ENCODE results near the gene CCDC78.
"Not testable (repeated sequence)": the region's sequence is repeated elsewhere in the genome, so short reads cannot be mapped to it uniquely, and the experiment has no call there.

Gene CCDC78

DNA sequence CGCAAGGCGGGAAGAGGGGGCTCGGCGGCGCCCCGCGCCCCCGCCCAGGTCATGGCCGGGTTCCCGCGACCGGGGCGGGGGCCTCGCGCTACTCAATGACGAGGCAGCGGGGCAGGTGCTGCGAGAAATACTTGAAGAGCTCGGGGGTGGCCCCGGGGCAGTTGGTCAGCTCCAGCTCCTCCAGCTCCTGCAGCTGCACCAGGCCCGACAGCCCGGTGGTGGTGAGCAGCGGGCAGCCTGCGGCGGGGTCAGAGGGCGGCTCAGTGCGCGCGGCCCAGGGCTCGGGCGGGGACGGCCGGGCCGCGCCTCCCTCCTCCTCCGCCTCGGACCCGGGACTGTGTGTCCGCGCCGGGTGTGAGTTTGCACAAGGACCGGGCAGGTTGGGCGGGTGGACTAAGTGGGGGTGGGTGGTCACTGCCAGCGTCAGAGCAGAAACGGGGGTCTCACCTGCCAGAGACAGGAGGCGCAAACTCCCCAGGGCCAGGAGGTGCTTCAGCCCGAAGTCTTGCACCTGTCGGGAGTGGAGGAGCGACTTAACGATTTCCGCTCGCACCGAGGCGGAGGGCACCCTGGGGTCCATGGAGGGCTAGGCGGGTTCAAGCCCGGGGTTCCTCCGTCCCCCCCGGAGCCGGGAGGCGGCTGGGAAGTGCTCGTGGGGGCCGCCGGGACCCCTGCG is 31.9 kb downstream of the CCDC78 start:
- no peak for DNase-seq (ENCODE audit: low read depth in 2 of 2)

DNA sequence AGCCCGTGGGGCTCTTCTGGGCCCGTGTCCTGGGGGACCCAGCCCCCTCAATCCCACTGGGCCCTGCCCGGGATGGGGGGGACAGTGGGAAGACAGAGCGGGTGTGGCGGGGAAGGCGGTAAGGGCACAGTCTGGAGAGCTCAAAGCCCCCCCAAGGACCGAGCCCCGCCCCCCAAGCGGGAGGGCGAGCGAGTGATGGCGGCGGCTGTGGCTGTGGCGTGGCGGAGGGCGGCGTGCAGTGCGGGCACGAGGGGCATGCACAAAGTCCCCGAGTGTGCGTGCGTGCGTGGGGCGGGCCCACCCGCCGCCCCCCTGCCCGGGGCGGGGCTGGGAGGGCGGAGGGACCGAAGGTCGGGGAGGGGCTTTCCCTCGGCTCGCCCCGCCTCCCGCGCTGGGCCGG is 32.5 kb downstream of the CCDC78 start:
- DNase-seq (ENCODE audit: low read depth in 2 of 2), result no peak

DNA sequence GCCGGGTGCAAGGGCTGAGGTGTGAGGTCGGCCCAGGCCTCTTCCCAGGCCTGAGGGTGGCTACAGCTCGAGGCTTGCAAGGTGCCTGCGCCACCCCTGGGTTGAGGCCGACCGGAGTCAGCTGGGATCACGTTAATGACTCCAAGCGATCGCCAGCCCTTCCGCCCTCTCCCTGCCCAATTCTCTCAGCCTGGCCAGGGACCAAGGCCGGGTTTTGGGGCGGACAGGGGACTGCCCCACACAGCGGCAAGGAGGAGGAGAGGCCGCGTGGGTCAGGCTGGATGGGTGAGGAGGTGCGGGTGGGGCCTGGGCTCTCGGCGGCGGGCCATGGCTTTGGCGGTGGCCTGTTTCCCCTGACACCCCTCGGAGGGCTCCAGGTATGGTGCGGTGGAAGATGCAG is 32.9 kb downstream of the CCDC78 start:
- no peak for DNase-seq (ENCODE audit: low read depth in 2 of 2)

DNA sequence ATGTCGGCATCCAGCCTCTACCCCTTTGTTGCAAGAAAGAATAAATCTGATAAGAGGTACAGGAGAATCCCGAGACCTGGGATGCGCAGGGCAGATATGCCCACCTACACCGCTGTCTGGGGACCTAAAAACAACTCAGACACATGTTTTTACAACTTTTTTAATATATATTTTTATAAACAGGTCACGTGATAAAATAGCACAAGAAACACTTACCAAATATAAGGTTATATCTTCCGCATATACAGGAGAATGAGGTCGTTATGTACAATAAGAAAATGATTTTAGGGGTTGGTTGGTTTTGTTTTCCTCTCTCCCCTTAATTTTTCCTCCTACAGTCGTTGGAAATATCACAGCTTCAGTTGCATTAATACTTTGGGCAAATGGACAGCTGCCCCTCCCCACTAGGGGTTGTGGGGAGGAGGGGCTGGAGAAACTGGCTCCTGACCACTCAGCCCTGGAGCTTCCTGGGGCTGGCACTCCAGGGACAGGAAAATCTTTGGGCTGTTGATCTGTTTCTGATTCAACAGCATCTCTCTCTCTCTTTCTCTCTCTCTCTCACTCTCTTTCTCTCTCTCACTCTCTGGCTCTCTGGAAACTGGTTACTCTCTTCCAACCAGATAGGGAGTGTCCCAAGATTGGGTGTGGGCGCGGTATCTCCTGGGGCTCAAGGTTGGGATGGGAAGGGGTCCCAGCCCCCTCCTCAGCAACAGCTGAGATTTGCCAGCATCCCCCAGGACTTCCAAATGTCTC is 33.7 kb downstream of the CCDC78 start:
- no peak for DNase-seq (ENCODE audit: low read depth in 2 of 2)

DNA sequence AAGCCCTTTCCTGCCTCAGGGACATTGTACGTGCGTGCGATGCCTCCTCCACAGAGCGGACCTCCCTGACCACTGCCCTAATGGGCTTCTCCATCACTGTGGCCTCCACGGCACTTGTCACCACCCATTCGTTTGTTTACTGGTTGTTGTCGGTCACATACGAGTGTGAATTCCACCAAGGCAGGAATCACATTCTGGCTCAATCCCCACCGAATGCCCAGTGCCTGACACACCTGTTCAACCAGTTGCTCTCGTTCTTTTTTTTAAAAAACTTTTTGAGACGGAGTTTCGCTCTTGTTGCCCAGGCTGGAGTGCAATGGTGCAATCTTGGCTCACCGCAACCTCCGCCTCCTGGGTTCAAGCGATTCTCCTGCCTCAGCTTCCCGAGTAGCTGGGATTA is 35.0 kb downstream of the CCDC78 start:
- not testable (repeated sequence) for DNase-seq (ENCODE audit: low read depth in 2 of 2)

DNA sequence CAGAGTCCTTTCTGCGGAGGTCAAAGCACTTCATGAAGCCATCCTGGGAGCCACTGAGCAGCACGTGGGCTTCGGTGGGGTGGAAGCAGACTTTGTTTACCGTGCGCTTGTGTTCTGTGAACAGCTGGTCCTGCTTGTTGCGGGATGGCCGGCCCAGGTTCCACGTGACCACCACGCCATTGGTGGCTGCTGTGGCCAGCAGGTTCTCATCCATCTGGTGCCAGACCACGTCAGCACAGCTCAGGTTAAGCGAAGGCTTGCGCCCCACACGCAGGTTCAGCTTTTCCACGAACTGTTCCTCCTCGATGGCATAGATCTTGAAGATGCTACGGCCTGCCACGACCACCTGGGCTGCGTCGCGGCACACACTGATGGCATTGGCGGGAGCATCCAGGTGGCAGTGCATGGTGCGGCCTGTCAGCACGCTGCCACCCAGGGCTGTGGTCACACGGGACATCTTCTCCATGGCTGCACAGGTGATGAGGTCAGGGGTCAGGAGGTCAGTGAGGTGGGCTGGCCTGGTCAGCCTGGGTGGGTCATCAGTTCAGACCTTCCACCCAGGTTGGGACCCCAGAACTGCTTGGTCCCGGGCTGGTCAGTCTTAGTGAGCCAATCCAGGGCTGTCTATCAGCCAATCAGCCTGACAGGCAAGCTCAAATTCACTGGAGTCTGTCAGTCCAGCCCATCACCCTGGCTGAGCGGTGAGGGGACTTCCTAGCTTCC is 36.9 kb downstream of the CCDC78 start:
- DNase-seq (ENCODE audit: low read depth in 2 of 2), result no peak

DNA sequence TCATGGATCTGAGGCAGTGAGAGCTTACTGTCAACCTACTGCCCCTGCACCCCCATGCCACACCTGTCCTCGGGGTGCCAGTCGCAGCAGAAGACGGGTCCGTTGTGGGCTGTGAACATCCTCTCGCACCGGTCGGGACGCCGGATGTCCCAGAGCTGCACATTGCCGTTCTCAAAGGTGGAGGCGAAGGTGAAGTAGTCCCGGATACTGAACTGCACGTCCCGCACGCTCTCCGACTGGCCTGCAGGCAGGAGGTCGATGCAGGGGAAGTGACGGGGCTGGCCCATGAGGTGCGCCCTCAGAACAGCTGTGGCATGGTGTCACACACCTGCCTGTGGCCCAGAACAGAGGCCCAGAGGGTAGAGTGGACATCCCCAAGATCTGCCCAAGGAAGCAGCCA is 38.7 kb downstream of the CCDC78 start:
- no peak for DNase-seq (ENCODE audit: low read depth in 2 of 2)

DNA sequence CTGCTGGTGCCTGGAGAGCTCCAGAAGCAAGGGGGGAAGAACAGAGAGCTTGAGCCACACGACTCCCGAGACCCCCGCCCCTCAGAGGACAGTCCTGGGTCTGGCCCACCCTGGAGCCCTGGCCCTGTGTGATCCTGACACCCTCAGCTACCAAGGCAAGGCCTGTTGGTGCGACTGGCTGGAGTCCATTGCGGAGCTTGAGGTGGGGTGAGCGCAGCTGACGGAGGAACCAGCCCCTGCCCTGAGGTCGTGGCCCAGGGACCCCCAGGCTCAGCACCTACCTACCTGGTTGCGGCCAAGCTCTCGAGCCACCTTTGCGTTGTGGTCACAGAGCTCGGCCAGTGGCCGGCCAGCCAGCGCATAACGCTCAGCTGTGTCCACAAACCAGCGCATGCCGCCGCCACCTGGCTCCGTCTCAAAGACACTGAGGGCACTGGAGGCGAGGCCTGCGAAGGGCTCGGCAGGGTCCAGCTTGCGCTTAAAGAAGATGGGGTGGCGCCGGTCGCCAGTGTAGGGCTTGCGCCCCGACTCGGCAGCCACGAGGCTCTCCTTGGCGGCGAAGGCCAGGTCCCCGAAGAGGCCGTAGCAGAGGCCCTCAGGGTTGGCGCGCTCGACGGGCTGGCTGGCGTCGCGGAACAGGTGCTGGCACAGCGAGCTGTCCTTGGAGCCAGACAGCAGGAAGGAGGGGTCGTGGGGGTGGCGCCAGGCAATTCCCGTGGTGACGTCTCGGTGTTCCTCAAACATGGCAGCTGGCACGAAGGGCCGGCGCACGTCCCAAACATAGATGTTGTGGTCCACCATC is 39.6 kb downstream of the CCDC78 start:
- DNase-seq (ENCODE audit: low read depth in 2 of 2), result no peak

DNA sequence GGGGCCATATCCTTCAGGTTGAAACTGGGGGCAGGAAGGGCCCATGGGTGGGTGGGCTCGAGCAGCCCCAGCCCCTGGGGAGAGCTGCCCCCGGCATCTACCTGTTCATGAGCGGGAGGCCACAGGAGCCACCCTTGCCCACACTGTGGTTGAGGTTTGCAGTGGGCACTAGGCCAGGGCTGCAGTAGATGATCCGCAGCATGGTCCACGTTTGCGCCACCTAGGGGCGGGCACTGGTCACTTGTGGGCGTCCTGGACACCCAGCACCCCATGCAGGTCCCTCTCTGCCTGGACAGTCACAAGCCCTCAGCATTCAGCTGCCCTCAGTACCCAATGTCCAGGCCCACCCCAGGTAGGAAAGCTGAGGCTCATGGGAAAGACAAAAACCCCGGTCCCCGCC is 40.3 kb downstream of the CCDC78 start:
- no peak for DNase-seq (ENCODE audit: low read depth in 2 of 2)

DNA sequence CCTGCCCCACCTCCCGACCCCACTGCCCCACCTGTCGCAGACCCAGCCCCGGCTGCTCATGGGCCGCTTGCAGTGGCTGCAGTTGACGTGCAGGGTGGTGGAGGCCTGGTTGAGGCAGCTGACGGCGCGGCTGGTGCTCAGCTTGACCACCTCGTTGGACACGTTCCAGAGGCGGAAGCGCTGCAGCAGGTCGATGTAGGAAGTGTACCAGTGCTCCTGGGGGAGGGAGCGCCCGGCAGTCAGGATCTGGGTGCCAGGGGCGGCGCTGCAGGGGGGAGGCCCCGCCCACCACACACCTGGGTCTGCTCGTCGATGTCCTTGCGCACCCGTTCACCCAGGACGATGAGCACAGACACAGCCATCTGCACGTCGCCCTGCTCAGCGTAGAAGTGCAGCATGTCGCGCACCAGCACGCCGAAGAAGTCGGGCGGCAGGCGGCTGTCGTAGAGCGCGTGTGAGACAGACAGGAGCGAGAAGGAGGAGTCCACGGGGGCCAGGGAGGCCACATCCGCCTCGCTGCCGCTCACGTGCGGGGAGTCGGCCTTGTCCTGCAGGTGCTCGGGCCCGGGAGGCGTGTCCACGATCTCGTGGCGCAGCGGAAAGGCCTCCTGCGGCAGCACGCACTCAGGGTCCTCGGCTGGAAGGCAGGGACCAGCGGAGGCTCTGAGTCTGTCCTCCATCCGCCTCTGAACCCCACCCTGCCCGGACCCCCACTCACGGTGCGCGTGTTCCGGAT is 41.1 kb downstream of the CCDC78 start:
- DNase-seq (ENCODE audit: low read depth in 2 of 2), result no peak

DNA sequence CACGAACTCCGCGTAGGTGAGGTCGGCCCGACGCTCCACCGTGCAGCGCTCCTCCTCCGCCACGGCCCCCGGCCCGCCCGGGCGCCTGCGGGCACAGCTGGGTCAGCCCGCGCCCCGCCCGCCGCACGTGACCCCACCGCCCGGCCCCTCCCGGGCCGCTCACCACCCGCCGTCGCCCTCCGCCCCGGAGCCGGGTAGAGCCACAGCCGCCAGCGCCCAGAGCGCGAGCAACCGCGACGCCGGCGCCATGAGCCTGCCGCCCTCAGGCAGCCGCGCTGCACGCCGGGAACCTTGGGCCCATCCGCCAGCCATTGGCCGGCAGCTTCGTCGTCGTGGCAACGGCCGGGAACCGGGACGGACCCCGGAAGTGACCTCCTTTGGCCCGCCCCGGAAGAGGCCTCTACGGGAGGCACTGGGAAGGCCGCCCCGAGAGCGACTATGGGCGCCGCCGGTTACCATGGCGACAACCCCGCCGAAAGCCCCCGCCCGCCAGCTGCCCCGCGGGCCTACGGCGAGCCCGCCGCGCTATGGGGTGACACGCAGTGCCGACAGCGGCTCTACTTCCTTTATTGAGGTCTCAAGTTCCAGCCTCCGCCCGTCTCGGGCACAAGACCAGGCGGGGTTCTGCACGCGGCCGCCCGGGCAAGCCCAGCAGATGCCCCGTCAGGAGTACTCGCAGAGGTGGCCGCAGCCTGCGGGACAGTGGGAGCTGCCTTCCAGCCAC is 42.0 kb downstream of the CCDC78 start, which contains the start of gene JMJD8:
Gene JMJD8, minus strand, starts transcription at position 264 of the 724 bp plus-strand sequence. Its CDS starts 15 bp downstream, at position 249.
- DNase-seq (ENCODE audit: low read depth in 2 of 2), result peak; percentile 91 to 98

DNA sequence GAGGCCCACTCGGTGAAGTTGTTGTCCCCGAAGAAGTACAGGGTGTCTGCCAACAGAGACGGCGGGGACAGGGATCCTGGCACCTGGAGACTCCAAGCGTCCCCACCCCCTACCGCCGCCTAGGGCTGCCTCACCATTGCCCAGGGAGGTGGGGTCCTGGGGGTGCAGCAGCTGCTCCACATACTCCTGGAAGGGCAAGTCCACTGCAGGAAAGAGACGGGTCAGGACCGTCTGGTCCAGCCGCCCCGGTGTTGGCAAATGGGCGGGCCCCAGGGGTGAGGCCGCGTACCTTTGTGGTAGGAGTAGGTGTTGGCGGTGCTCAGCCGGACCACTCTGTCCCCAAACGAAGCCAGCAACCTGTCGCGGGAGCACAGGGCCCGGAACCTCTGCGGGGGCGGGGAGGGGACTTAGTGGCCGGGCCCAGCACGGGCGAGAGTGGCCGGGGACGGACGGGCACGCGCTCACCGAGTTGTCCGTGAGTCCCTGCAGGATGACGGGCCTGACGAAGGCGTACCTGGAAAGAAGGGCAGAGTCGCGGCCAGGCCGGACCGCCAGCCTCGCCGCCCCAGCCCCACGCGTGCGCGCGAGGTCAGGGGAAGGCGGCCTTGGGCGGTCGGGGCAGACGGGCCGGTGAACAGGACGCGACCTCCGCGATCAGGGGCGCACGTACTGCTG is 42.7 kb downstream of the CCDC78 start:
- DNase-seq (ENCODE audit: low read depth in 2 of 2), result no peak

DNA sequence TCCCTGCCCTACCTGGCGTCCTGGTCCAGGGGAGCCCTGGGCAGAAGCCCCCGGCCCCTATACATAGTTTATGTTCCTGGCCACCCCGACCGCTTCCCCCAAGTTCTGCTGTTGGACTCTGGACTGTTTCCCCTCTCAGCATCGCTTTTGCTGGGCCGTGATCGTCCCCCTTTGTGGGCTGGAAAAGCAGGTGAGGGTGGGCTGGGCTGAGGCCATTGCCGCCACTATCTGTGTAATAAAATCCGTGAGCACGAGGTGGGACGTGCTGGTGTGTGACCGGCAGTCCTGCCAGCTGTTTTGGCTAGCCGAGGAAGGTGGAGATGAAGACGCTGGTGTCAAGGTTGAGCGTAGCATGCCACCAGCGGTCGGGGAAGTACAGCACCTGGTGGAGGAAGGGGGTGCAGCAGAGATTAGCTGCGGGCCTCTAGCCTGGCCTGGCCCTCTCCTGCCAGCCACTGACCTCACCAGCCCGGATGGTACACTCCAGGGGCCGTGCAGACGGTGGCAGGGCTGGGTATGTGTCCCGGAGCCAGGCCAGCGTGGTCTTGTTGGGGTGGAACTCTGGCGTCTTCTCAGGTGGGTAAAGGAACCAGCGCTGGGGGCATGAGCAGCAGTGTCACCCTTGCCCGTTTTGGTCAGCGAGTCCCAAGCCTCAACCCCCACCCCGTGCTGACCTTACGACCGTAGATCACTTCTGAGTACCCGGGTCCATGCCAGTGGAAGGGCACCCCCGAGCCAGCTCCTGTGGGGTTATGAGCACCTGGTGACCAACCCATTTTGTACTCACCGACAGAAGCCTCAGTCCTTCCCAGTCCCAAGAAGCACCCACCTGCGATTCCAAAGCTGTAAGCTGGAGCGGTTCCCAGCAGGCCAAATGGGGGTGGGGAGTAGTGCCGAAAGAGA is 43.5 kb downstream of the CCDC78 start:
- DNase-seq (ENCODE audit: low read depth in 2 of 2), result no peak

DNA sequence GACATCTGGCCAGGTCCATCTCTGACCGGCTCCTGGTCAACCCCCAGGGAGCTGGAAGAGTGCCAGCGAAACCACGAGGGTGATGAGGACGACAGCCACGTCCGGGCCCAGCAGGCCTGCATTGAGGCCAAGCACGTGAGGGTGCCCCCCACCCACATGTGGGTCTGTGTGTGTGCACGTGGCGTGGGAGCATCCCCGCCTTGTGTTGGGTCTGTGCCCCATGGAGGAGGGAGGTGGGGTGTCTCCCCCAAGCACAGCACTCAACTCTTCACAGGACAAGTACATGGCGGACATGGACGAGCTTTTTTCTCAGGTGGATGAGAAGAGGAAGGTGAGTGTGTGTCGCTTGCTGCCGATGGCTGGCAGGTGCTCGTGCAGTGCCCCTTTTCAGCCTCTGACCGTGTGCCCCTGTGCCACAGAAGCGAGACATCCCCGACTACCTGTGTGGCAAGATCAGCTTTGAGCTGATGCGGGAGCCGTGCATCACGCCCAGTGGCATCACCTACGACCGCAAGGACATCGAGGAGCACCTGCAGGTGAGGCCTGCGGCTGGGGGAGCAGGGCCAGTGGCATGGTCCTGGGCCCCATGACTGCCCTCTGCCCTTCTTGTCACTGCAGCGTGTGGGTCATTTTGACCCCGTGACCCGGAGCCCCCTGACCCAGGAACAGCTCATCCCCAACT is 44.4 kb downstream of the CCDC78 start:
- DNase-seq (ENCODE audit: low read depth in 2 of 2), result no peak

DNA sequence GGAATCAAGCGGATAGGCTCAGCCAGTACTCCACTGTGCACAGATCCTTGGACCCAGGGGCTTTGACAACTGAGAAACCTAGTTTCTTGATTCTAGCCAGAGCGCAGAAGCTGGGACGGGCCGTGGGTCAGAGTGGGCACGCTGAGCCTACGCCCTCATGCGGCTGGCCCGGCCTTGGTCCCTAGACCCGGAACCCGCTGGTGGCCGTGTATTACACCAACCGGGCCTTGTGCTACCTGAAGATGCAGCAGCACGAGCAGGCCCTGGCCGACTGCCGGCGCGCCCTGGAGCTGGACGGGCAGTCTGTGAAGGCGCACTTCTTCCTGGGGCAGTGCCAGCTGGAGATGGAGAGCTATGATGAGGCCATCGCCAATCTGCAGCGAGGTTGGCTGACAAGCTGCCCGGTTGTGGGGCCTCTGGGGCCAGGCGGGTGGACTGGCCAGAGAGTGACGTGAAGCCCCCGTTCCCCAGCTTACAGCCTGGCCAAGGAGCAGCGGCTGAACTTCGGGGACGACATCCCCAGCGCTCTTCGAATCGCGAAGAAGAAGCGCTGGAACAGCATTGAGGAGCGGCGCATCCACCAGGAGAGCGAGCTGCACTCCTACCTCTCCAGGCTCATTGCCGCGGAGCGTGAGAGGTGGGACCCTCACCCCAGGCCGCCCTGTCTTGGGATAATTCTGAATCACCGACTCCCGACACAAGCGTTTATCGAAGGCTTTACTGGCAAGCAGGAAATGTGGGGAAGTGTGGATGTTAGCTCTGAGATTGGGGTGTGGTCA is 45.1 kb downstream of the CCDC78 start:
- no peak for DNase-seq (ENCODE audit: low read depth in 2 of 2)

DNA sequence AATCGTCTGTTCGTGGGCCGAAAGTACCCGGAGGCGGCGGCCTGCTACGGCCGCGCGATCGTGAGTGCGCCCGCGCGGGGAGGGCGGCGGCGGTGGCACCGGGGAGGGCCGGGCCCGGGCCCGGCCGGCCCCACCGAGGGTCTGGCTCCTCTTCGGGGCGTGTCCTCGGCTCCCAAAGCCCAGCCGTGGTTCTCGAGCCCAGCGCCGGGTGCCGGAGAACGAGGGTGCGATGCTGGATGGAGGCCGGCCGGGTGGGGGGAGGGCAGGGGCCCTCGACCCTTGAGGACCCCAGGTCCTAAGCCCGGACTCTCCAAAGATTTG is 45.7 kb downstream of the CCDC78 start:
- DNase-seq (ENCODE audit: low read depth in 2 of 2), result no peak

DNA sequence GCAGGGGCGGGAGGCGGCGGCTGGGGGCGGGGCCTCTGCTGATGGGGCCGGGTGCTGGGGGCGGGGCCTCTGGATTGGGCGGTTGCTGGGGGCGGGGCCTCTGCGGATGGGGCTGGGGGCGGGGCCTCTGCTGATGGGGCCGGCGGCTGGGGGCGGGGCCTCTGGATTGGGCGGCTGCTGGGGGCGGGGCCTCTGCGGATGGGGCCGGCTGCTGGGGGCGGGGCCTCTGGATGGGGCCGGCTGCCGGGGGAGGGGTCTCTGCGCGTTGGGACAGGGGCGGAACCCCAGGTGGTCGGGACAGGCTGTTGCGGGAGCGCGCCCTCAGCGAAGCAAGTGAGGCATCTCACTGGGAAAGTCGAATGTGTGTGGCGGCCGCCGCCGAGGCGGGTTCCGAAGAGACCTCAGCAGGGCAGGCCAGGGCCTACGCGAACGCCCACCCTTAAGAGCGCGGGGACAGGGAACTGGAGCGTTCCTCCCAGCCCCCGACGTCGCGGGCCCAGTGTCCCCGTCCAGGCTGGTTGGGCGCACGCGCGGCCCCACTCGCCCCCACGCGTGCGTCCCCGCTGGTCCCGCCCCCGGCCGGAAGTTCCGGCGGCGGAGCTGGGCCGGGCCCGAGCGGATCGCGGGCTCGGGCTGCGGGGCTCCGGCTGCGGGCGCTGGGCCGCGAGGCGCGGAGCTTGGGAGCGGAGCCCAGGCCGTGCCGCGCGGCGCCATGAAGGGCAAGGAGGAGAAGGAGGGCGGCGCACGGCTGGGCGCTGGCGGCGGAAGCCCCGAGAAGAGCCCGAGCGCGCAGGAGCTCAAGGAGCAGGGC is 46.2 kb downstream of the CCDC78 start, which contains the start of gene STUB1:
Gene STUB1, plus strand, starts transcription at position 597 of the 811 bp plus-strand sequence. Its CDS starts 116 bp downstream, at position 713.
- peak; percentile 67 to 89 for DNase-seq (ENCODE audit: low read depth in 2 of 2)

Measured in stimulated activated CD4-positive, alpha-beta T cell treated with anti-CD3 and anti-CD28 coated beads, Interleukin-1b, Interleukin-23, amount 100 ng/mL, for 1 hour (primary cell).